22Rv1 (cell line): ENCODE results near the gene PCGF6.

Experiments used
- ZFX ChIP-seq: fragments of 450-650 bp; IDR thresholded peaks from 2 replicates; pipeline ENCODE4 v1.6.1; 2017; ENCODE audit warnings: antibody characterized with exemption, borderline replicate concordance
- TF ChIP-seq, protein P1 (sequence below): fragments of 450-650 bp; IDR thresholded peaks from 2 replicates; pipeline ENCODE4 v1.5.1; 2017; ENCODE audit warnings: mild to moderate bottlenecking

- TF ChIP-seq, protein P1, sequence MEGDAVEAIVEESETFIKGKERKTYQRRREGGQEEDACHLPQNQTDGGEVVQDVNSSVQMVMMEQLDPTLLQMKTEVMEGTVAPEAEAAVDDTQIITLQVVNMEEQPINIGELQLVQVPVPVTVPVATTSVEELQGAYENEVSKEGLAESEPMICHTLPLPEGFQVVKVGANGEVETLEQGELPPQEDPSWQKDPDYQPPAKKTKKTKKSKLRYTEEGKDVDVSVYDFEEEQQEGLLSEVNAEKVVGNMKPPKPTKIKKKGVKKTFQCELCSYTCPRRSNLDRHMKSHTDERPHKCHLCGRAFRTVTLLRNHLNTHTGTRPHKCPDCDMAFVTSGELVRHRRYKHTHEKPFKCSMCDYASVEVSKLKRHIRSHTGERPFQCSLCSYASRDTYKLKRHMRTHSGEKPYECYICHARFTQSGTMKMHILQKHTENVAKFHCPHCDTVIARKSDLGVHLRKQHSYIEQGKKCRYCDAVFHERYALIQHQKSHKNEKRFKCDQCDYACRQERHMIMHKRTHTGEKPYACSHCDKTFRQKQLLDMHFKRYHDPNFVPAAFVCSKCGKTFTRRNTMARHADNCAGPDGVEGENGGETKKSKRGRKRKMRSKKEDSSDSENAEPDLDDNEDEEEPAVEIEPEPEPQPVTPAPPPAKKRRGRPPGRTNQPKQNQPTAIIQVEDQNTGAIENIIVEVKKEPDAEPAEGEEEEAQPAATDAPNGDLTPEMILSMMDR = no peak
- TF ChIP-seq ZFX = no peak
Measured at GRCh38 chr10:103262229-103262628, 88.7 kb downstream of the PCGF6 start.
